Right atrium auricular region (tissue), 2 donors: ENCODE data around the gene PALLD. TPM values are rescaled to one million over a fixed set of nuclear protein-coding genes. Genes with fewer than 3 reads are reported as not detected.
A peak's percentile ranks its signal among the peaks of the same experiment; 100 is the strongest.

Source experiments
- DNase-seq: peaks from one replicate; pipeline ENCODE4 v3.0.0-alpha.2; 2019; ENCODE audit warnings: low spot score
- H3K27ac ChIP-seq, 2 donors: fragments of 200-600 bp; sonication (generic); 1 replicate in 1 of 2; 2 replicates in 1 of 2; pipeline ENCODE4 v1.5.1; 2016 to 2019
- H3K27me3 ChIP-seq, 2 donors: fragments of 200-600 bp; sonication (generic); one replicate each; pipeline versions ENCODE4 v1.5.1 to v1.6.0; 2017 to 2019
- H3K36me3 ChIP-seq: fragments of 200-600 bp; sonication (generic); one replicate; pipeline ENCODE4 v1.5.1; 2016
- H3K4me1 ChIP-seq, 2 donors: fragments of 200-600 bp; sonication (generic); one replicate each; pipeline versions ENCODE4 v1.5.1 to v1.6.0; 2017 to 2019
- H3K4me3 ChIP-seq, 2 donors: fragments of 200-600 bp; sonication (generic); 1 replicate in 1 of 2; 2 replicates in 1 of 2; pipeline ENCODE4 v1.5.1; 2017 to 2019; ENCODE audit warnings: mild to moderate bottlenecking in 1 of 2, moderate library complexity in 1 of 2
- H3K9me3 ChIP-seq, 2 donors: fragments of 200-600 bp; sonication (generic); one replicate each; pipeline ENCODE4 v1.5.1; 2019
- total RNA-seq, 2 donors: library from RNA; depleted of rRNA; stranded (reverse); fragments of >200 nt; gene quantifications; one replicate each; pipeline ENCODE4 v1.1.0, GENCODE V29; 2016
- TF ChIP-seq, protein P1 (sequence below), 2 donors: fragments of 200-600 bp; sonication (generic); IDR thresholded peaks; one replicate each; pipeline ENCODE4 v1.5.1; 2019; ENCODE audit warnings: antibody characterized with exemption in 2 of 2

The PALLD gene
- total RNA-seq, 2 donors from 2014 or later: 764 to 782 TPM

DNA sequence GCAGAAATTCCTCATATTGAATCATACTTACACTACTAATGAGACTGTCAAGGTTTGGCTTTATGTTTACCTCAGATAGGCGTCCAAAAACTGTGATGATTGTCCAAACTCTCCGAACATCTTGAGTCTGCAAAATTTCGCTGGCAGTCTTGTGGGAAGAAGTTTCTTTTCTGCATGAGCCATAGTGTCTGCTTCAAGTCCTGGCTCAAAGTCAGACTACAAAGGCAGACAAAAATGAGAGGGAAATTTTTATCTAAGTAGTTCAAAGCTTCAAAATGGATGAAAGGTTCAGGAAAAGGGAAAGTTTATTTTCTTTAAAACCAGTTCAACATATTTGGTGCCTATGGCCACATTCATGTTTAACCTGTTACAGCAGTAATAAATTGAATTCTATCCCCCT, 40.7 kb downstream of the PALLD start:
- no peak for DNase-seq
- TF ChIP-seq, protein P1, sequence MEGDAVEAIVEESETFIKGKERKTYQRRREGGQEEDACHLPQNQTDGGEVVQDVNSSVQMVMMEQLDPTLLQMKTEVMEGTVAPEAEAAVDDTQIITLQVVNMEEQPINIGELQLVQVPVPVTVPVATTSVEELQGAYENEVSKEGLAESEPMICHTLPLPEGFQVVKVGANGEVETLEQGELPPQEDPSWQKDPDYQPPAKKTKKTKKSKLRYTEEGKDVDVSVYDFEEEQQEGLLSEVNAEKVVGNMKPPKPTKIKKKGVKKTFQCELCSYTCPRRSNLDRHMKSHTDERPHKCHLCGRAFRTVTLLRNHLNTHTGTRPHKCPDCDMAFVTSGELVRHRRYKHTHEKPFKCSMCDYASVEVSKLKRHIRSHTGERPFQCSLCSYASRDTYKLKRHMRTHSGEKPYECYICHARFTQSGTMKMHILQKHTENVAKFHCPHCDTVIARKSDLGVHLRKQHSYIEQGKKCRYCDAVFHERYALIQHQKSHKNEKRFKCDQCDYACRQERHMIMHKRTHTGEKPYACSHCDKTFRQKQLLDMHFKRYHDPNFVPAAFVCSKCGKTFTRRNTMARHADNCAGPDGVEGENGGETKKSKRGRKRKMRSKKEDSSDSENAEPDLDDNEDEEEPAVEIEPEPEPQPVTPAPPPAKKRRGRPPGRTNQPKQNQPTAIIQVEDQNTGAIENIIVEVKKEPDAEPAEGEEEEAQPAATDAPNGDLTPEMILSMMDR (IDR thresholded peaks at IDR 0.05): no peak
- Histone ChIP-seq H3K27me3 (no peaks in the 10 kb centered on the region), H3K27ac (no peak overlapping the region), H3K36me3 (no peaks in the 10 kb centered on the region), H3K4me1 (peaks cover 0 to 8% of the 10 kb centered on the region in 2 donors), H3K9me3 (no peaks in the 10 kb centered on the region), H3K4me3 (no peak overlapping the region)

DNA sequence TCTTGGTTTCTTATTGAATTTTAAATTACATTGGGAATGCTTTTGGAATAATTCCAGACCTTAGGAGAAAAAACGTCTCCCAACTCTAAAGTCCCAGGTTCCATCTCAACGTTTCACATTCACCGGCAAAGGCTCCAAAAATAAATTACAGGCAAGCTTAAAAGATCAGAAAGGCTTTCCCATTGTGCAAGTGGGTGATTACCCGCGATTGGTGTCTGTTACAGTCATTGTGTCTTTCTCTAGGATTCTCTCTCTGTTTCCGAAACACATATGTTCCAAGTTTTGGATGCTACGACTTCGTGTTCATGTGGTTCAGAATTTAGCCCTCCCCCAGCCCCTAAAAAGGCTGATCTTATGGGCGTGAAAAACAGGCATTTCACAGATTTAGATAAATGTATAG, 41.8 kb downstream of the PALLD start:
- no peaks in the 10 kb centered on the region for H3K9me3 ChIP-seq
- no peak for DNase-seq

DNA sequence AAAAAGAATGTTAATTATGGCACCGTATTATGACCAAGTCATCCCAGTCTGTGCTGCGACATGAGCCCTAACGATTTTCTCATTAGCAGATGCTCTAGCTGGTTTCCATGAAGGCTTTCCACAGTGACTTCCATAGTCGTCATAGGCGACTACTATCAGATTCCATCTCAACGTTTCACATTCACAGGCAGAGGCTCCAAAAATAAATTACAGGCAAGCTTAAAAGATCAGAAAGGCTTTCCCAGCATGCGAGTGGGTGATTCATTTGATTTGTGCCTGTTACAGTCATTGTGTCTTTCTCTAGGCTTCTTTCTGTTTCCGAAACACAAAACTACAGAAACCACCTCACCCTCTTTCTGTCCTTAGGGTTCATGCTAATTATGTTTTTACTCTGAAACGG, 43.2 kb downstream of the PALLD start:
- Histone ChIP-seq H3K27ac (peak overlapping the region in 1 of 2 donors; percentile 59), H3K27me3 (no peaks in the 10 kb centered on the region), H3K9me3 (no peaks in the 10 kb centered on the region), H3K4me1 (peaks cover 0 to 8% of the 10 kb centered on the region in 2 donors), H3K36me3 (no peaks in the 10 kb centered on the region), H3K4me3 (no peak overlapping the region)
- DNase-seq: no peak
- TF ChIP-seq, protein P1 (IDR thresholded peaks at IDR 0.05): no peak

More for the DNA sequence above, 41.8 kb downstream of the PALLD start:
- H3K27me3 ChIP-seq: no peaks in the 10 kb centered on the region
- TF ChIP-seq, protein P1 (IDR thresholded peaks at IDR 0.05): no peak
- peaks cover 0 to 8% of the 10 kb centered on the region in 2 donors for H3K4me1 ChIP-seq
- H3K36me3 ChIP-seq: no peaks in the 10 kb centered on the region
- no peak overlapping the region for H3K4me3 ChIP-seq
- no peak overlapping the region for H3K27ac ChIP-seq

DNA sequence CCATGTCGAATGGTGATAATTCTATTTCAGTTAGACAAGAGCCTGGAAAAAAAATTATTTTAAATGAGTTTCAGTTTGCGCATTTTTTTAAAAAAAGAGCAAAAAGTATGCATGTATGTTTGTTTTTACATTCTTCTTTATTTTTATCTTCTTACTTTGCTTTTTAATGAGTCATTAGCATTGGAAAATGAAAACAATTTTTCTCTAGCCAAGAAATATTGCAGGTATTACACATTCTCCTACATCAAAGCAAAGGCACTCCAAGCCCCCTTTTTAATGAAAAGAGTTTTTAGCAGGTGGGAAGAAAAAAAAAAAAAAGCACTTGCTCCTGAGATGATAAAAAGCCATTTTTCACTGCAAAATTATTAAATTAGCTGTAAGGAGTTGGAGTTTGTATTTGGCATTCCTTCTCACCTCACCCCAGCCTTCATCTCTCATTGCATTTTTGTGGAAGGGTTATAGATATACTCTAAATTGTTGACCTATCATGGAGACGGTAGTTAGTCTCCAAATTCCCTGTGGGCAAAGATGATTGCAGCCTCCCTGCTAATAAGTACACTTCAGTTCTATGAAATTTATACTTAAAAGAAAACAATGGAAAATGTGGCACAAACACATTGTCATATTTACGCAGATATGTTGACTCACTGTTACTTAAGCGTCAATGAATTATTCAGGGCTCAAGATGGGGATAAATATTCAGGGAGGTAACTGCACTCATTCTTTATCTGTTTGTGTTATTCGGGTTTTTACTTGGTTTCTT, 43.8 kb downstream of the PALLD start:
- peak overlapping the region in 1 of 2 donors; percentile 59 for H3K27ac ChIP-seq
- TF ChIP-seq, protein P1 (IDR thresholded peaks at IDR 0.05): no peak

DNA sequence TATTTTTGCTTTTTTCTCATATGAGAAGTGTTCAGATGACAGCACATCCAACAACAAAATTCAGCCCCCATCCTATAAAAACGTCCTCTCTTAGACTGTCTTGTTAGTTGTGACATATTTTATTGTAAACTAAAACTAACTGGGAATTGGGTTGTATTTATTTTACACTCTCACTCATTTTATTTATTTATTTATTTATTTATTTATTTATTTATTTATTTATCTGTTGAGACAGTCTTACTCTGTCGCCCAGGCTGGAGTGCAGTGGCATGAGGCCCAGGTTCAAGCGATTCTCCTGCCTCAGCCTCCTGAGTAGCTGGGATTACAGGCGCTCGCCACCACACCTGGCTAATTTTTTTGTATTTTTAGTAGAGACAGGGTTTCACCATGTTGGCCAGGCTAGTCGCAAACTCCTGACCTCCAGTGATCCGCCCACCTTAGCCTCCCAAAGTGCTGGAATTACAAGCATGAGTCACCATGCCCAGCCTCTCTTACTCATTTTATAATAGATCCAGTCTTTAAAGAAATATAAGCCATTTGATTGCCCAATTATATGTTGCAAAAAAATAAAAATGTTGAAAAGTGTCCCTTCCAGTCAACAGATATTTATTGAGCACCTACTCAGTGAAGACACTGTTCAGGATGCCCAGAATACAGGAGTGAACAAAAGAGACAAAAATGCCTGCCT, 44.6 kb downstream of the PALLD start:
- H3K27ac ChIP-seq: peak overlapping the region in 1 of 2 donors; percentile 59

More for the DNA sequence above, 43.8 kb downstream of the PALLD start:
- no peak overlapping the region for H3K4me3 ChIP-seq
- no peaks in the 10 kb centered on the region for H3K36me3 ChIP-seq
- H3K9me3 ChIP-seq: no peaks in the 10 kb centered on the region
- no peaks in the 10 kb centered on the region for H3K27me3 ChIP-seq
- no peak for DNase-seq
- peaks cover 0 to 9% of the 10 kb centered on the region in 2 donors for H3K4me1 ChIP-seq

More for the DNA sequence above, 44.6 kb downstream of the PALLD start:
- Histone ChIP-seq H3K36me3 (no peaks in the 10 kb centered on the region), H3K9me3 (no peaks in the 10 kb centered on the region), H3K27me3 (no peaks in the 10 kb centered on the region), H3K4me3 (no peak overlapping the region), H3K4me1 (peaks cover 0 to 13% of the 10 kb centered on the region in 2 donors)
- no peak for DNase-seq
- TF ChIP-seq, protein P1 (IDR thresholded peaks at IDR 0.05): no peak
